ENCODE results near the gene ITGAE. TPM values are rescaled to one million over a fixed set of nuclear protein-coding genes. Genes with fewer than 3 reads are reported as not detected.
"Not testable (repeated sequence)": the region's sequence is repeated elsewhere in the genome, so short reads cannot be mapped to it uniquely, and the experiment has no call there.

The ITGAE gene
- total RNA-seq, 2 experiments from 2014 or later: 38.0 to 38.8 TPM

DNA sequence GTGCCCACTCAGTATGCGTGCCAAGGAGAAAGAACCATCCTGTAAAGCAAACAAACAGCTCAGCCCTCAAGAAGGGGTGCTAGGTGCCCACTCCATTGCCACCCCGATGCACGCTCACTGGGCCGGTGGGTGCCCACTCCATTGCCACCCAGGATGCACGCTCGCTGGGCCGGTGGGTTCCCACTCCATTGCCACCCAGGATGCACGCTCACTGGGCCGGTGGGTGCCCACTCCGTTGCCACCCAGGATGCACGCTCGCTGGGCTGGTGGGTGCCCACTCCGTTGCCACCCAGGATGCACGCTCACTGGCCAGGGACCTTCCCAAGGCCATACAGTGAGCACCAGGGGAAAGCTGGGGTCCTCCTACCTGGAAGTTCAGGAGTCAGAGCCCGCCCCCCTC is 49.2 kb downstream of the ITGAE start:
- CTCF ChIA-PET: interaction anchor here (0.7 to 5.5 kb wide), 4 partner anchors 9 to 254 kb away, joined by 3 to 29 read pairs (median 4); no protein-coding TSS in a partner anchor
- POLR2A ChIA-PET: no interaction called here

DNA sequence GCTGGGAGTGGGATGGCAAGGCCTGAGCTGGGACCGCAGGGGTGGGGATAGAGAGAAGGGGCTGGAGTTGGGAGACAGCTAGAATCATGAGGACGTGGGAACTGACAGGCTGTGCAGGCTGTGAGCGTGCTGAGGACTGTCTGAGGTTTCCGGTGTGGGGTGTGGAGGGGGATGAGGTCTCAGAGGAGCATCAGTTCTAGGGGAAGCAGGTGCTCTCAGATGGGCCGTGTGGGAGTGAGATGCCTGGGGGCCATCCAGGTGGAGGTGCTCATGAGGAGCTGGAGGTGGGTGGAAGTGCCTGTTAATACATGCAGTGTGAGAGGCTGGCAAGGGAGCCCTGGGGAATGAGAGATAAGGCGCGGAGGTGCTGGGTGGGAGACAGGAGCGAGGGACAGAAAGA is 50.1 kb downstream of the ITGAE start:
- ChIA-PET POLR2A (no interaction called here), CTCF (interaction anchor here (1.5 to 5.5 kb wide), 2 partner anchors 13 to 19 kb away, joined by 3 to 29 read pairs; no protein-coding TSS in a partner anchor)

DNA sequence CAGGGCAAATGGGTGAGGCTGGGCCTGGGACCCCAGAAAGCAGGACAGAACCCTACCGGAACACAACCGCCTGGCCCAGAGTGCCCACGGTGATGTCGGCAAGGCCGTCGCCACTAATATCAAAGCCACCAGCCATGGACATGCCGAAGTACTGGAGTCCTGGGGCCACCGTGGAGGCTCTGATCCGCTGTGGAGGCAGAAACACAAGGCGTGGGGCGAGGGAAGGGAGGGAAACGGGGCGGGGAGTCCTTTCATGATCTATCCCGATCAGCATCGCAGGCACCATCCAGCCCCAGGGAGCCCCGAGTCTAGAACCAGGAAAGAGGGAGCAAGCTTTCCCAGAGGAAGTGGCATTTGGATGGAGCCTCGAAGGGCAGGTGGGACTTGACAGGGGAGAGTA is 50.7 kb downstream of the ITGAE start:
- CTCF ChIA-PET: interaction anchor here (0.9 to 5.5 kb wide), 4 partner anchors 12 to 77 kb away, joined by 3 to 29 read pairs (median 4); no protein-coding TSS in a partner anchor
- POLR2A ChIA-PET: no interaction called here

DNA sequence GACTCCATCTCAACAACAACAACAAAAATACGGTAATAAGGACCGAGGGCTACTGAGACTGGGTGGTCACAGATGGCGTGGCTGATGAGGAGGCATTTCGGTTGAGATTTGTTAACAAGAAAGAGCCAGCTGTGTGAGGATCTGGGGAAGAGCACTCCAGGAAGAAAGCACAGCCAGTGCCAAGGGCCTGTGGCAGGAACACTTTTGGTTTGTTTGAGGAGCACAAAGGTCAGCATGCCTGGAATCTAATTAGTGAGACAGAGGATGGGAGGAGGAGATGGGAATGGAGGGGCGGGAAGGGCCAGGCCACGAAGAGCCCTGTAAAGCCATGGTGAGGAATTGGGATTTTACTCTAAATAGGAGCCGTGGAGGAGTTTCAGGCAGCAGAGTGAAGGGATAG is 52.4 kb downstream of the ITGAE start:
- ChIA-PET CTCF (interaction anchor here (0.9 to 5.5 kb wide), 2 partner anchors 11 to 33 kb away, joined by 3 to 29 read pairs; no protein-coding TSS in a partner anchor), POLR2A (no interaction called here)

DNA sequence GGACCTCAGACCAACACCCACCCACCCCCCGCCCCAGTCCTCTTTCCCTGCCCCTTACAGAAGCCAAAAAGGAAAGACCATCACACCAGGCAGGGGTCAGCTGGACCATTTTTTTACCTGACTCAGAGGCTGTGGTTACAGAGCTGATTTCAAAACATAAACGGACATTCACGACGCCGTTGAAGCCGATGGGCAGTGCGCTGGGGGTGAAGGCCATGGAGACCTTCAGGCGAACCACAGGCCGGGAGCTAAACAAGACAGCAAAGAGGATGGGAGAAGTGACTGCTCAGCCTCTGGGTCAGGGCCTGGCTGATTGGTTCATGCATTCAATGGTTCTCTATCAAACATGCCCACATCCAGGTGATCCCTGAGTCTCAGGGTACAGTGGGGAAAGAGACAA is 53.2 kb downstream of the ITGAE start:
- POLR2A ChIA-PET: no interaction called here
- CTCF ChIA-PET: interaction anchor here (1.1 to 5.5 kb wide), 2 partner anchors 10 to 47 kb away, joined by 3 to 29 read pairs; no protein-coding TSS in a partner anchor

DNA sequence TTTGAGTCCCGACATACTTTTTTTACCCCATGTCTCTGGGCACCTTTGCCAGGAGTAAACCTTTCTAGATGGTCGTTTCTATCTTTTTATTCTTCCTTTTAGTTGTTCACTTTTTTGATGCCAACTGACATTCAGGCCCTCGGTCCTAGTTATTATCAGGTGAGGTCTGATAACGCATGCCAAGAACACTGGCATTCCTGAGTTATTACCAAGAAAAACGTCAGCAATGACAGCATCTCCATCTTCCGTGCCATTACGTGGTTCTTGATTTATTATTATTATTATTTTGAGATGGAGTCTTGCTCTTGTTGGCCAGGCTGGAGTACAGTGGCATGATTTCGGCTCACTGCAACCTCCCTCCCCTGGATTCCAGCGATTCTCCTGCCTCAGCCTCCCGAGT is 55.9 kb downstream of the ITGAE start:
- POLR2A ChIA-PET: no interaction called here
- CTCF ChIA-PET: no interaction called here

DNA sequence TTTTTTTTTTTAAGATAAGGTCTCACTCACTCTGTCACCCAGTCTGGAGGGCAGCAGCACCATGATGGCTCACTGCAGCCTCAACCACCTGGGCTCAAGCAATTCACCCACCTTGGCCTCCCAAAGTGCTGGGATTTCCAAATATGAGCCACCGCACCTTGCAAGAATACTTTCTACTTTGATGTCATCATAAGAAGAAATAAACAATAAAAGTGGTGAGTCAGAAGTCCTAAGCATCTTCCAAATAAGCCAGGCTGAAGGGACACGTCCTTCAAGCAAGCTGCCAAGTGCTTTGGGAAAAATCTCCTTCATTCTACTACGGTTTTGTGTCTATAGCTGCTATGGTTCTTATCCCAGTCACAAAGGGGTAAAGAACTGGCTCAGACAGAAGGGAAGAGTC is 57.0 kb downstream of the ITGAE start:
- ChIA-PET POLR2A (no interaction called here), CTCF (interaction anchor here (1.3 kb wide), 1 partner anchor 83 kb away, joined by 3 read pairs; no protein-coding TSS in a partner anchor)

DNA sequence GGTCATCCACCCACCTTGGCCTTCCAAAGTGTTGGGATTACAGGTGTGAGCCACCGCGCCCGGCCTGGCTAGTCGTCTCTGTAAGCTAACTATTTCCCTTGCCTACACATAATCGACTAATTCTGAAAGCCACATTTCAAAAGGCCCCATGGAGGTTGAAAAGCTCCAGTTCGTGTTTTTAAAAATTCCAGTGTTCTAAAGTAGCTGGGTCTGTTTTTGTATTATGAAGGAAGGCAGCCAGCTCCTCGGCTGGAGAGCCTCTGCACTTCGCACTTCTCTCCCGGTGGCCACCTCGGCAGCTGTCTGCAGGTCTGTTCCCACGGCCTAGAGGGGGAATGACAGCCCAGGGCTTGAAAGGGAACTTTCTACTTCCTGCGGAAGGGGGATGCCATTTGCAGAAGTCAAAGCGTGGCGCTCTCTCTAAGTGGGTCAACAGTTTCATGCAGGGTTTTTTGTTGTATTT is 60.3 kb downstream of the ITGAE start:
- ChIA-PET CTCF (interaction anchor here (0.7 to 9.0 kb wide), 8 partner anchors 18 to 105 kb away, joined by 3 to 111 read pairs (median 6); partner anchors contain the start of genes HASPIN and NCBP3), POLR2A (interaction anchor here (0.6 to 1.1 kb wide), 6 partner anchors 12 to 107 kb away, joined by 3 to 19 read pairs (median 6); no protein-coding TSS in a partner anchor)

DNA sequence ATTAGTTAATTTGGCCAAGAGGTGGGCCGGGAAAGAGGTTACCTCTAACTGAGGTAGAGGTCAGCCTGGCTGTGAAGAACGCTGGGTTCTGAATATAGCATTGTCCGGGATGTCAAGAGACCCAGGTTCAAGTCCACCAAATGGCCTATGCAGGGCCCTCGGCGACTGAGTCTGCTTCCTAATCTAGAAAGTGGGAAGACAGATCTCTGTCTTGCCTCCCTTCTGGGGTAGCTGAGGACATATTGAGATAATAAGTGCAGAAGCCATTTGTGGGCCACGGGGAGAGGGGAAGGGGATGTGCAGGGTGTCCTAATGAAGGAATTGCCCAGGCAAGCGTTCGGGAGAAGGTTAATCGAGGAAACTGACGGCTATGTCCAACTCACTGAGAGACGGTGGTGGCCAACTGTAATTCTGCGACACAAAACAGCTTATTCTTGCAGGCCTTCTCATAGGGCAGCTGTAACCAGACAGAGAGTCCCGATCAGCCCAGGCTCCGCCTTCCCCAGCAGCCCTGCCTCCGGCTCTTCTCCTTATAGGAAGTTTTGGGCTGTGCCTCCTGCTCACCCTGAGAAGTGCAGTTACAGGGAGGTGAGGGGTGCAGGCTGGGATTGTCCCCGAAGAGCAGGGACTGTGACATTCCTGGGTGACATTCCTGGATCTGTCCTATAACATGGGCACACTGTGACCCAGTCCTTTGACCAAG is 61.4 kb downstream of the ITGAE start:
- ChIA-PET POLR2A (interaction anchor here (0.6 to 1.0 kb wide), 2 partner anchors 57 to 989 kb away, joined by 3 to 4 read pairs; no protein-coding TSS in a partner anchor), CTCF (interaction anchor here (1.5 to 9.0 kb wide), 6 partner anchors 15 to 106 kb away, joined by 5 to 111 read pairs (median 14); partner anchors contain the start of genes HASPIN and NCBP3)

DNA sequence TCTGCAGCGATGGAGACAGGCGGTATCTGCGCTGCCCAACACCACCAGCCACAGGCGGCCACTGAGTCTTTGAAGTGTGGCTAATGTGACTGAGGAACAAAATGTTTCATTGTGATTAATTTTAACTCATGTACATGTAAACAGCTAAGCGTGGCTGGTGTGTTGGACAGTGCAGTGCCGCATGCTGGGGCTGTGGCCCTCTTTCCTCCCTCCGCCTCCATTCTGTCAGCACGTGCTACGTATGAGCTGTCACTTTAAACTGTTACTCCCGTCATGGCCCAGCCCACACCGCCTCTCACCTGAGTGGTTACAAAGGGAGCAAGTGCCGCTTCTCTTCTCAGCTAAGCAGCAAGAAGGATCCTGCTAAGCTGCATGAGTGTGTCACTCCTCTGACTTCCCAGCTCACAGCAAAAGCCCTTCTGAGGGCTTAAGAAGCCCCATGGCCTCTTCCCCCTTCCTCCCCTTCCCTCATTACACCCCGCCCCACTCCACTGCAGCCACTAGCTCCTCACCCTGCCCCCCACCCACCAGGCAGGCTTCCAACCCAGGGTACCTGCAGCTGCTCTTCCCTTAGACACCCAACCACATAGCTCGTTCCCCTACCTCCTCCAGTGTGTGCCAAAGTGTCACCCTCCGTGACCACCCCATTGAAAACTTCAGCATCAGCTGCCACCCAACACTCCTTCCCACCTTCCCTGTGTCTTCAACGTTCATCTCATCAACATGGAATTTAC is 62.3 kb downstream of the ITGAE start:
- CTCF ChIA-PET: interaction anchor here (1.1 to 9.0 kb wide), 23 partner anchors 10 to 146 kb away, joined by 3 to 111 read pairs (median 8); partner anchors contain the start of genes HASPIN and NCBP3
- POLR2A ChIA-PET: interaction anchor here (0.6 to 1.0 kb wide), 3 partner anchors 58 to 990 kb away, joined by 3 to 4 read pairs (median 4); no protein-coding TSS in a partner anchor

DNA sequence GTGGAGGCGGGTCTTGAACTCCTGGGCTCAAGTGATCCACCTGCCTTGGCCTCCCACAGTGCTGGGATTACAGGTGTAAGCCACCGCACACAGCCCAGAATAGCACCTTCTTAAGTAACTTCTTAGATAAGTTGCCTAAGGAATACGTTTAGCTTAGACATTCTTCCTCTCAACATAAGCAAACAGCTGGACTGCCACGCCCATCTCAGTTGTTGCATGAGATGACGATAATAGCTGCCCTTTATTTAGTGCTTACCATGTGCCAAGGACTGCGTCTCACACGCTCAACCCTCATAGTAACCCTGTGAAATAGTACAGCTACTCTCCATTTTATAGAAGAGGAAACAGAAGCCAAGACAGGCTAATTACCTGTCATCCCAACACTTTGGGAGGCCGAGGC is 65.5 kb downstream of the ITGAE start:
- ChIA-PET CTCF (interaction anchor here (0.9 to 9.0 kb wide), 6 partner anchors 9 to 127 kb away, joined by 3 to 111 read pairs (median 6); no protein-coding TSS in a partner anchor), POLR2A (no interaction called here)

DNA sequence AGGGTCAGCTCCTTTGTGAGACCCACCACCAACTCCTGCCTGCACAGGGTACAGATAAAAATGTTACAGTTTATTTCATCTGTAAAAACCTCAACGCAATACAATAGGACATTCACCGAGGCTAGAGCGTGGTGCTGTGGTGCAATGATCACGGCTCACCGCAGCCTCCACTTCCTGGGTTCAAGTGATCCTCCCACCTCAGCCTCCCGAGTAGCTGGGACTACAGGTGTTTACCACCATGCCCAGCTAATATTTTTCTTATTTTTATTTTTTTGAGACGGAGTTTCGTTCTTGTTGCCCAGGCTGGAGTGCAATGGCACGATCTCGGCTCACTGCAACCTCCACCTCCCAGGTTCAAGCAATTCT is 66.1 kb downstream of the ITGAE start:
- POLR2A ChIA-PET: not testable (repeated sequence)
- CTCF ChIA-PET: interaction anchor here (0.6 to 9.0 kb wide), 8 partner anchors 9 to 729 kb away, joined by 3 to 111 read pairs (median 4); no protein-coding TSS in a partner anchor

DNA sequence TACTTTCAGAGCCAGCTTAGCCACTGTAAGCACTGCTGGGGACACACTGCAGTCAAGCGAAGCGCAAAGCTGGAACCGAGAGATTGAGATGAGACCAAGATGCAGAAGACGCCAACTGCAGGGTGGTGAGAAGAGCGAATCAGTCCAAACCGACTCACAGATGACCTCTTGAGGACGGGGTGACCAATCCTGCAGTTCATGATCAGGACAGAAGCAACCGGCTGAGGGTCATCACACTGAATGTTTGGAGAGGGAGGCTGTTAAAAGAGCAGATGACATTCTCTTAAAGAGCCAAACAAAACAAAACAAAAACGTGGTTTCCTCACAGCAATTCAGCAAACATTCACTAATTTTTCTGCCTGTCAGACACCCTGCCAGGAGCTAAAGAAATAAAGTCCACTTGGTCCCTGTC is 68.8 kb downstream of the ITGAE start:
- POLR2A ChIA-PET: no interaction called here
- CTCF ChIA-PET: interaction anchor here (9.0 kb wide), 1 partner anchor 95 kb away, joined by 111 read pairs; no protein-coding TSS in a partner anchor

DNA sequence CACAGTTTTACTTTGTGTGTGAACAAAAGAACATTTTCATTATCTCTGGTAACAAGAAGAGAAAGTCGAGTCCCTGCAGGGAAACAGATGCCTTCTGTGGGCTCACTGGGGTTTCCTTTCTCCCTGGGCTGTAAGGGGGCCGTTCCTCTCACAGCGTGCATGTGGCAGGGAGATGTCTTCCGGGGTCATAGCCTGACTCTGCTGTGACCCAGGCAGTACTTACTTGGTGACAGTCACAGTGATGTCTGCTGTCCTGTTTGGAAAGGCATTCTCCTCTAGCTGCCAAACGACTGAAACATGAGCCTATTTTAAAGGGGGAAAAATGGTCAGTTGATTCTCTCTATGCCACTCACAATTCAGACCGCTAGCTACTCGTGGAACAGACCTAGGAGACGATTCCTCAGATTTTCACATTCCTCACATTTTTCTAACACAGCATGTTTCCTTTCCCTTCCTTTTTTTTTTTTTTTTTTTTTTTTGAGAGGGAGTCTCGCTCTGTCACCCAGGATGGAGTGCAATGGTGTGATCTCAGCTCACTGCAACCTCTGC is 70.0 kb downstream of the ITGAE start:
- POLR2A ChIA-PET: no interaction called here
- CTCF ChIA-PET: no interaction called here

DNA sequence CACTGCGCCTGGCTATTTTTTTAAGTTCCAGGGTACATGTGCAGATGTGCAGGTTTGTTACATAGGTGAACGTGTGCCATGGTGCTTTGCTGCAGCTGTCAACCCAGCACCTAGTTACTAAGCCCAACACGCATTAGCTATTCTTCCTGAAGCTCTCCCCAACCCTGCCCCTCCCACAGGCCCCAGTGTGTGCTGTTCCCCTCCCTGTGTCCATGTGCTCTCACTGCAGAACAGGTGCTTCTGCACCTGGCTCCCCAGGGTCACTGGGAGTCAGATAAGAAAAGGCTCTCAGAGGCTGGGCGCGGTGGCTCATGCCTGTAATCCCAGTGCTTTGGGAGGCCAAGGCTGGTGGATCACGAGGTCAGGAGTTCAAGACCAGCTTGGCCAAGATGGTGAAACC is 71.1 kb downstream of the ITGAE start:
- ChIA-PET CTCF (interaction anchor here (1.3 to 3.1 kb wide), 2 partner anchors 8 to 99 kb away, joined by 3 to 16 read pairs; no protein-coding TSS in a partner anchor), POLR2A (no interaction called here)

DNA sequence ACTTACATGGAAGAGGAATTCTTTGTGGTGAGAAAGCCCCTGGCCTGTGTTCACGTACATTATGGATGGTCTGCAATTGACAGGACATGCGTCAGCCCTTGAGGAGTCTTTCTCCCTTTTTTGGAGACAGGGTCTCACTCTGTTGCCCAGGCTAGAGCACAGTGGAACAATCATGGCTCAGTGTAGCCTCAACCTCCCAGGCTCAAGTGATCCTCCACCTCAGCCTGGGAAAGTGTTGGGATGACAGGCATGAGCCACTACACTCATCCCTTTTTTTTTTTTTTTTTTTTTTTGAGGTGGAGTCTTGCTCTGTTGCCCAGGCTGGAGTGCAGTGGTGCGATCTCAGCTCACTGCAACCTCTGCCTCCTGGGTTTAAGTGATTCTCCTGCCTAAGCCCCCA is 72.9 kb downstream of the ITGAE start:
- CTCF ChIA-PET: interaction anchor here (0.6 to 3.1 kb wide), 3 partner anchors 10 to 185 kb away, joined by 3 to 16 read pairs (median 3); no protein-coding TSS in a partner anchor
- POLR2A ChIA-PET: interaction anchor here (0.6 kb wide), 1 partner anchor 13 kb away, joined by 3 read pairs; no protein-coding TSS in a partner anchor

DNA sequence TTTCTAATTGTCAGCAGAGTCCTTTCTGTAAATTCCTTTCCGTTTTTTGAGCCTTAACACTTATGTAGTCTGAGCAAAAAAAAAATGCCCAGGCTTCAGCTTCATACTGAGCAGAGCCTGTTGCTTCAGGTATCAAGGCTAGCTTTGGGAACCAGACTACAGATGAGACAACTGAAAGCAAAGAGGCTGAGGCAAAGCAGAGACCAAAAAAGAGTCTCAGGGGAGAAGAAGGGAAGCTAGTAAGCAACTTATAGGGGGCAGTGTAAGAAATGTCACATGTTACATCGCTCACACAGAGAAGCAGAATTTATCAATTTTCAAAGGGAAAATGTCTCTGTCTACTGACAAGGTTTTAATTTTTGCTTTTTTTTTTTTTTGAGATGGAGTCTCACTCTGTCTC is 73.9 kb downstream of the ITGAE start:
- ChIA-PET CTCF (interaction anchor here (1.3 to 3.1 kb wide), 2 partner anchors 11 to 43 kb away, joined by 3 to 16 read pairs; no protein-coding TSS in a partner anchor), POLR2A (interaction anchor here (0.6 kb wide), 1 partner anchor 299 kb away, joined by 6 read pairs; no protein-coding TSS in a partner anchor)

DNA sequence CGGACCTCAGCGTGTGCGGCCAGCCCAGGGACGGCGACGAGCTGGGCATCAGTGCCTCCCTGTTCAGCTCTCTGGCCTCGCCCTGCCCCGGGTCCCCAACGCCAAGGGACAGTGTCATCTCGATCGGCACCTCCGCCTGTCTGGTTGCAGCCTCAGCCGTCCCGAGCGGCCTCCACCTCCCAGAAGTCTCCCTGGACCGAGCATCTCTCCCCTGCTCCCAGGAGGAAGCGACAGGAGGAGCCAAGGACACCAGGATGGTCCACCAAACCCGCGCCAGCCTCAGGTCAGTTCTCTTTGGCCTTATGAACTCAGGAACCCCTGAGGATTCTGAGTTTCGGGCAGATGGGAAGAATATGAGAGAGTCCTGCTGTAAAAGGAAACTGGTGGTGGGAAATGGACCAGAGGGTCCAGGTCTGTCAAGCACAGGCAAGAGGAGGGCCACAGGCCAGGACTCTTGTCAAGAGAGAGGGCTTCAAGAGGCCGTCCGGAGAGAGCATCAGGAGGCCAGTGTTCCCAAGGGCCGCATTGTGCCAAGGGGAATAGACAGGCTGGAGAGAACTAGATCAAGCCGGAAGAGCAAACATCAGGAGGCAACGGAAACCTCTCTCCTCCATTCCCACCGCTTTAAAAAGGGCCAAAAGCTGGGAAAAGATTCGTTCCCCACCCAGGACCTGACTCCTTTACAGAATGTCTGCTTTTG is 76.5 kb downstream of the ITGAE start:
- POLR2A ChIA-PET: interaction anchor here (1.3 kb wide), 1 partner anchor 121 kb away, joined by 6 read pairs; the partner anchor contains the start of gene NCBP3
- CTCF ChIA-PET: interaction anchor here (0.7 to 2.9 kb wide), 4 partner anchors 13 to 103 kb away, joined by 3 to 17 read pairs (median 12); no protein-coding TSS in a partner anchor

All from activated CD8-positive, alpha-beta memory T cell treated with anti-CD3 and anti-CD28 coated beads for 36 hours (primary cell).